Measurements from ENCODE around the gene AFAP1L2.

AFAP1L2 gene

GRCh38 chr10:114367351-114368056 lies 36.8 kb downstream of the AFAP1L2 start:
- H3K4me3 ChIP-seq (replicated peaks in 1 of 2; ENCODE audit: low read depth in 2 of 2, low read length in 2 of 2): no peak overlapping the region
- DNase-seq (ENCODE audit: low read depth in 2 of 2): peak in 1 of 2 donors; percentile 43
- no peak for TF ChIP-seq CTCF (IDR thresholded peaks at IDR 0.05; ENCODE audit: low read depth, low read length)

- TF ChIP-seq CTCF (IDR thresholded peaks at IDR 0.05; ENCODE audit: low read depth, low read length): no peak
- DNase-seq (ENCODE audit: low read depth in 2 of 2): no peak
- H3K4me3 ChIP-seq (replicated peaks in 1 of 2; ENCODE audit: low read depth in 2 of 2, low read length in 2 of 2): no peak overlapping the region
Measured at GRCh38 chr10:114364726-114365125, 39.6 kb downstream of the AFAP1L2 start.

GRCh38 chr10:114363745-114364454 lies 40.4 kb downstream of the AFAP1L2 start:
- no peak overlapping the region for H3K4me3 ChIP-seq (replicated peaks in 1 of 2; ENCODE audit: low read depth in 2 of 2, low read length in 2 of 2)
- no peak for DNase-seq (ENCODE audit: low read depth in 2 of 2)
- no peak for TF ChIP-seq CTCF (IDR thresholded peaks at IDR 0.05; ENCODE audit: low read depth, low read length)

GRCh38 chr10:114362826-114363355 lies 41.4 kb downstream of the AFAP1L2 start:
- H3K4me3 ChIP-seq (replicated peaks in 1 of 2; ENCODE audit: low read depth in 2 of 2, low read length in 2 of 2): no peak overlapping the region
- no peak for DNase-seq (ENCODE audit: low read depth in 2 of 2)
- no peak for TF ChIP-seq CTCF (IDR thresholded peaks at IDR 0.05; ENCODE audit: low read depth, low read length)

GRCh38 chr10:114359953-114360345 lies 44.4 kb downstream of the AFAP1L2 start:
- DNase-seq (ENCODE audit: low read depth in 2 of 2): no peak
- no peak overlapping the region for H3K4me3 ChIP-seq (replicated peaks in 1 of 2; ENCODE audit: low read depth in 2 of 2, low read length in 2 of 2)
- no peak for TF ChIP-seq CTCF (IDR thresholded peaks at IDR 0.05; ENCODE audit: low read depth, low read length)

GRCh38 chr10:114359041-114359952 lies 45.0 kb downstream of the AFAP1L2 start:
- no peak overlapping the region for H3K4me3 ChIP-seq (replicated peaks in 1 of 2; ENCODE audit: low read depth in 2 of 2, low read length in 2 of 2)
- no peak for DNase-seq (ENCODE audit: low read depth in 2 of 2)
- TF ChIP-seq CTCF (IDR thresholded peaks at IDR 0.05; ENCODE audit: low read depth, low read length): no peak
